ENCODE measurements around the gene DAGLA. TPM values are rescaled to one million over a fixed set of nuclear protein-coding genes. Genes with fewer than 3 reads are reported as not detected.

DAGLA gene
- total RNA-seq, 1 experiment from 2014 or later: 4.5 TPM

DNA sequence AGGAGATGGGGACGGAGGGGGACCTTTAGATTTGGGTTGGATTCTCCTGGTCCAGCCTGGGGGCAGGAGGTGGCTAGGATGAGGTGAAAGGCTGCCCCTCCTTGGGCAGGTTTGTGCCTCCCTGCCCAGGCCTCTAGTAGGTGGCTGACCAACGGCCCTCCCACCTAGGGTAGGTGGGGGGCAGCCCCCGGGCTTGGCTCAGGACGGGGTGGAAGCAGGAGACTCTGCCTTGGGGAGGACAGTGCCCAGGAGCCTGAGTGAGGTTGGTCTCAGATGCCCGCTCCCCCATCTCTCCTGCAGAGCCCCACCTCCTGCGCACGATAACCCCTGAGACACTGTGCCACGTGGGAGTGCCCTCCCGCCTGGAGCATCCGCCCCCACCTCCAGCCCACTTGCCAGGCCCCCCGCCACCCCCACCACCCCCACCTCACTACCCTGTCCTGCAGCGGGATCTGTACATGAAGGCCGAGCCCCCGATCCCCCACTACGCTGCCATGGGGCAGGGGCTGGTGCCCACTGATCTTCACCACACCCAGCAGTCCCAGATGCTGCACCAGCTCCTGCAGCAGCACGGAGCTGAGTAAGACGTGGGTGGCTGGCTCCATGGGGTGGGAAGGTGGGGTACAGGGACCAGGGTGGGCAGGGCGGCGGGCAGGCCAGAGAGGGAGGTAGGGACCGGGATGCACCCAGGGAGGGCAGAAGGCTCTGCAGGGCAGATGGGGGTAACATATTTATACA is 89.9 kb downstream of the DAGLA start:
- Histone ChIP-seq H3K56ac (ENCODE audit: insufficient read length, low read depth, low read length) (no peak overlapping the region), H4K8ac (replicated peaks; ENCODE audit: insufficient read length, low read depth, low read length) (no peak overlapping the region), H3K27ac (ENCODE audit: insufficient read length, low read depth, low read length) (no peak overlapping the region), H3K23ac (ENCODE audit: insufficient read length, low read depth, low read length) (no peak overlapping the region), H3K9ac (ENCODE audit: extremely low read depth, insufficient read length, low read length) (no peak overlapping the region), H3K79me1 (ENCODE audit: insufficient read depth, low read depth, low read length, poor library complexity, severe bottlenecking) (no peaks in the 10 kb centered on the region), H3K27me3 (ENCODE audit: insufficient read depth, low read length) (no peaks in the 10 kb centered on the region), H3K79me2 (ENCODE audit: insufficient read depth, low read length) (no peaks in the 10 kb centered on the region), H3K9me3 (ENCODE audit: control insufficient read depth, low read depth, low read length) (no peaks in the 10 kb centered on the region), H2AK5ac (ENCODE audit: insufficient read length, low read length) (no peak overlapping the region), H2BK5ac (ENCODE audit: insufficient read length, low read length) (no peak overlapping the region), H3K4me2 (ENCODE audit: insufficient read depth, insufficient read length, low read length) (no peak overlapping the region), H4K91ac (ENCODE audit: insufficient read length, low read depth, low read length) (no peak overlapping the region), H2BK12ac (ENCODE audit: insufficient read length, low read depth, low read length) (no peak overlapping the region), H3K18ac (ENCODE audit: insufficient read length, low read depth, low read length) (no peak overlapping the region), H3K23me2 (ENCODE audit: insufficient read length, low read depth, low read length, poor library complexity, severe bottlenecking) (no peaks in the 10 kb centered on the region), H2BK120ac (ENCODE audit: low read depth, low read length, poor library complexity, severe bottlenecking) (no peak overlapping the region), H2BK20ac (ENCODE audit: low read depth, low read length, poor library complexity, severe bottlenecking) (no peak overlapping the region), H3T11ph (ENCODE audit: low read length) (no peak overlapping the region), H4K5ac (ENCODE audit: insufficient read length, low read depth, low read length) (no peak overlapping the region), H3K14ac (ENCODE audit: insufficient read depth, low read length) (no peak overlapping the region), H2BK15ac (ENCODE audit: low read depth, low read length) (no peak overlapping the region), H3K4me1 (ENCODE audit: insufficient read depth, low read length) (no peaks in the 10 kb centered on the region), H2AFZ (ENCODE audit: low read length) (no peak overlapping the region), H3K4ac (ENCODE audit: low read depth, low read length) (no peak overlapping the region), H4K20me1 (ENCODE audit: control insufficient read depth, insufficient read depth, insufficient read length) (no peaks in the 10 kb centered on the region)
- Mint-ChIP-seq H3K4me1 (peaks cover 12 to 27% of the 10 kb centered on the region in 2 experiments), H3K9me3 (peaks cover 0 to 2% of the 10 kb centered on the region in 2 experiments; a peak in 1 of 5 replicates), H3K4me3 (no peak overlapping the region), H3K27ac (no peak overlapping the region; a peak in 1 of 7 replicates), H3K36me3 (ENCODE audit: insufficient read depth in 1 of 3, low read depth in 3 of 3) (no peaks in the 10 kb centered on the region; a peak in 1 of 7 replicates), H3K27me3 (ENCODE audit: low read depth) (no peaks in the 10 kb centered on the region; the same call in 1 of the 2 replicates)
- no peak for DNase-seq
- TF ChIP-seq, protein P1, sequence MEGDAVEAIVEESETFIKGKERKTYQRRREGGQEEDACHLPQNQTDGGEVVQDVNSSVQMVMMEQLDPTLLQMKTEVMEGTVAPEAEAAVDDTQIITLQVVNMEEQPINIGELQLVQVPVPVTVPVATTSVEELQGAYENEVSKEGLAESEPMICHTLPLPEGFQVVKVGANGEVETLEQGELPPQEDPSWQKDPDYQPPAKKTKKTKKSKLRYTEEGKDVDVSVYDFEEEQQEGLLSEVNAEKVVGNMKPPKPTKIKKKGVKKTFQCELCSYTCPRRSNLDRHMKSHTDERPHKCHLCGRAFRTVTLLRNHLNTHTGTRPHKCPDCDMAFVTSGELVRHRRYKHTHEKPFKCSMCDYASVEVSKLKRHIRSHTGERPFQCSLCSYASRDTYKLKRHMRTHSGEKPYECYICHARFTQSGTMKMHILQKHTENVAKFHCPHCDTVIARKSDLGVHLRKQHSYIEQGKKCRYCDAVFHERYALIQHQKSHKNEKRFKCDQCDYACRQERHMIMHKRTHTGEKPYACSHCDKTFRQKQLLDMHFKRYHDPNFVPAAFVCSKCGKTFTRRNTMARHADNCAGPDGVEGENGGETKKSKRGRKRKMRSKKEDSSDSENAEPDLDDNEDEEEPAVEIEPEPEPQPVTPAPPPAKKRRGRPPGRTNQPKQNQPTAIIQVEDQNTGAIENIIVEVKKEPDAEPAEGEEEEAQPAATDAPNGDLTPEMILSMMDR (conservative IDR thresholded peaks at IDR 0.05): no peak
- no CpG with 5 or more reads among the region's 20 CpGs for WGBS (ENCODE audit: extremely low coverage, insufficient read length, low lambda C conversion rate)

All from H9 (cell line).